ENCODE data around the gene LRRC59. TPM values are rescaled to one million over a fixed set of nuclear protein-coding genes. Genes with fewer than 3 reads are reported as not detected.

The LRRC59 gene
- total RNA-seq, 4 donors from 2014 or later: 16.5 to 58.0 (median 39.0) TPM

- peak overlapping the region; percentile 51 for H3K27ac ChIP-seq
- 74% methylated on average over 10 of the region's 10 CpGs for WGBS
Observed at GRCh38 chr17:50440838-50441829, 43.8 kb upstream of the LRRC59 start.

GRCh38 chr17:50440172-50440837 lies 43.0 kb upstream of the LRRC59 start:
- Histone ChIP-seq H3K4me3 (no peak overlapping the region), H3K9me3 (no peaks in the 10 kb centered on the region), H3K27ac (peak overlapping the region; percentile 51), H3K27me3 (no peaks in the 10 kb centered on the region), H3K36me3 (no peaks in the 10 kb centered on the region), H3K4me1 (peaks cover 26% of the 10 kb centered on the region)
- DNase-seq (ENCODE audit: low spot score in 2 of 2): peak in 1 of 2 donors; percentile 76
- WGBS: 56% methylated on average over 4 of the region's 4 CpGs
- TF ChIP-seq EP300 (IDR thresholded peaks at IDR 0.05): no peak
- no peak for TF ChIP-seq POLR2A (IDR thresholded peaks at IDR 0.05)
- no peak for TF ChIP-seq CTCF (IDR thresholded peaks at IDR 0.05)
- no peak for TF ChIP-seq POLR2AphosphoS5 (IDR thresholded peaks at IDR 0.05)

More at GRCh38 chr17:50440838-50441829, 43.8 kb upstream of the LRRC59 start:
- no peaks in the 10 kb centered on the region for H3K36me3 ChIP-seq
- peak in 1 of 2 donors; percentile 60 for DNase-seq (ENCODE audit: low spot score in 2 of 2)
- H3K27me3 ChIP-seq: no peaks in the 10 kb centered on the region
- no peak overlapping the region for H3K4me3 ChIP-seq
- H3K4me1 ChIP-seq: peaks cover 34% of the 10 kb centered on the region
- no peak for TF ChIP-seq POLR2AphosphoS5 (IDR thresholded peaks at IDR 0.05)
- no peak for TF ChIP-seq EP300 (IDR thresholded peaks at IDR 0.05)
- no peak for TF ChIP-seq CTCF (IDR thresholded peaks at IDR 0.05)
- no peak for TF ChIP-seq POLR2A (IDR thresholded peaks at IDR 0.05)
- no peaks in the 10 kb centered on the region for H3K9me3 ChIP-seq

DNA sequence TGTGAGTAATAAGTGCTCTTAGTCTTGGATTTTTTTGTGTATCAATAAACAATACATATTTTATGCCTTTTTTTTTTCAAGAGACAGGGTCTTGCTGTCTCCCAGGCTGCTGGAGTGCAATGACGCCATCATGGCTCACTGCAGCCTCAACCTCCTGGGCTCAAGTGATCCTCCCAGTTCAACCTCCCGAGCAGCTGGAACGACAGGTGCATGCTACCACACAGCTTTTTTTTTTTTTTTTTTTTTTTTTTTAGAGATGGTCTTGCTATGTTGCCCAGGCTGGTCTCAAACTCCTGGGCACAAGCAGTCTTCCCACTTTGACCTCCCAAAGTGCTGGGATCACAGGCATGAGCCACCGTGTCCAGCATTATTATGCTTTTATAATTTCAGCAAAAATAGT lies 41.7 kb upstream of the LRRC59 start:
- no peak overlapping the region for H3K4me3 ChIP-seq
- no peak overlapping the region for H3K27ac ChIP-seq
- H3K9me3 ChIP-seq: no peaks in the 10 kb centered on the region
- H3K36me3 ChIP-seq: peaks cover 2% of the 10 kb centered on the region
- H3K4me1 ChIP-seq: peaks cover 22% of the 10 kb centered on the region
- TF ChIP-seq CTCF (IDR thresholded peaks at IDR 0.05) (no peak), POLR2AphosphoS5 (IDR thresholded peaks at IDR 0.05) (no peak), POLR2A (IDR thresholded peaks at IDR 0.05) (no peak), EP300 (IDR thresholded peaks at IDR 0.05) (no peak)
- no peaks in the 10 kb centered on the region for H3K27me3 ChIP-seq
- DNase-seq (ENCODE audit: low spot score in 2 of 2): no peak
- WGBS: 93% methylated on average over 4 of the region's 4 CpGs

GRCh38 chr17:50437409-50437808 lies 40.1 kb upstream of the LRRC59 start:
- no peak for TF ChIP-seq CTCF (IDR thresholded peaks at IDR 0.05)
- no peak for TF ChIP-seq EP300 (IDR thresholded peaks at IDR 0.05)
- no peak for TF ChIP-seq POLR2AphosphoS5 (IDR thresholded peaks at IDR 0.05)
- no peak for TF ChIP-seq POLR2A (IDR thresholded peaks at IDR 0.05)
- Histone ChIP-seq H3K36me3 (peaks cover 8% of the 10 kb centered on the region), H3K4me3 (no peak overlapping the region), H3K27me3 (no peaks in the 10 kb centered on the region), H3K4me1 (peaks cover 7% of the 10 kb centered on the region), H3K27ac (no peak overlapping the region), H3K9me3 (no peaks in the 10 kb centered on the region)
- DNase-seq (ENCODE audit: low spot score in 2 of 2): peak in 1 of 2 donors; percentile 53
- WGBS: 93% methylated on average over 4 of the region's 4 CpGs

Data from suprapubic skin (tissue), 4 donors.